HG02870 (cell line): Measurements from ENCODE around the gene PRRT1.
"Not testable (repeated sequence)": the region's sequence is repeated elsewhere in the genome, so short reads cannot be mapped to it uniquely, and the experiment has no call there.

Experiments used
- ATAC-seq: cut with Tn5 transposase; IDR thresholded peaks from one replicate; pipeline ENCODE4 v1.9.1; 2021; ENCODE audit warnings: mild to moderate bottlenecking, moderate library complexity; ENCODE audit not compliant: unreplicated experiment

PRRT1 gene

GRCh38 chr6:32152769-32153563 is 1.2 kb upstream of the PRRT1 start:
- no peak for ATAC-seq

- no peak for ATAC-seq
Observed at GRCh38 chr6:32151181-32151862, 417 bp downstream of the PRRT1 start.

DNA sequence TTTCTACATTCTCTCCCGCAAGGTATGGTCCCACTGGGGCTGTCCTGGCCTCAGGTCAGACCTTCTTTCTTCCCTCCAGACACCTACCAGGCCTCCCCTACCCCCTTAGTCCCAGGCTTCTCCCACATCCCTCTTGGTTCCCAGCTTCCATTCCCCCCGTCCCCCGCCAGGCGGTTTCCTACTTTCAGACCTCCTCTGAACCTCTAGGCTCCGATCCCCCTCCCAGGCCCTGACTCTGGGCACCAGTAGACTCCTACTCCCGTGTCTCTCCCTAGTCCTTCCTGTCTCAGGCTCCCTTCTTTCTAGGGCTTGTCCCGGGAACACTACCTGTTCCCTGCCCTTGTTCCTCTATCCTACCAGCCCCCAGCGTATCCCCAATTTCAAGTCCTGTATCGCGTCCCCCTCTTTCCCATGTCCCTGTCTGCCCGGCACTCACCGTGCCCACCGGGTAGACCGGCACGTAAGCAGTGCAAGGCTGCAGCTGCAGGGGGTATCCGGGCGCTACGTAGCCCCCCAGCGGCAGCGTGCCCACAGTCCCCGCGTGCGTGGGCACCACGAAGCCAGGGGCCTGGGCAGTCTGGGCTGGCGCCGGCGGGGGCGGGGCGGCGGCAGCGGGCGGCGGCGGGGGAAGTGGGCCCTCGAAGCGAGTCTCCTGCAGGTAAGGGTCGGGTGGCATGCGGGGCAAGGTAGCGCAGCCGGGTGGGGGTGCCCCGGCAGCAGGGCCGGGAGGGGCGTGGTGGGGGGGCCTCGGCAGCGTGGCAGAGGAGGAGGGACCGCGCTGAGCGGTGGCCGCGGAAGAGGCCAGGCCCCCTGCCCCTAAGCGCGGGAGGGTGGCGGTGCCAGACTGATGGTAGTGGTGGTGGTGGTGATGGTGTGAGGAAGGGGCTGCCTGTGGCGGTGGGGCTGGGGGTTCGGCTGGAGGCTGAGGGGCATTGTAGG is 1.5 kb downstream of the PRRT1 start:
- ATAC-seq, result no peak

GRCh38 chr6:32149092-32149755 is 2.5 kb downstream of the PRRT1 start:
- no peak for ATAC-seq

DNA sequence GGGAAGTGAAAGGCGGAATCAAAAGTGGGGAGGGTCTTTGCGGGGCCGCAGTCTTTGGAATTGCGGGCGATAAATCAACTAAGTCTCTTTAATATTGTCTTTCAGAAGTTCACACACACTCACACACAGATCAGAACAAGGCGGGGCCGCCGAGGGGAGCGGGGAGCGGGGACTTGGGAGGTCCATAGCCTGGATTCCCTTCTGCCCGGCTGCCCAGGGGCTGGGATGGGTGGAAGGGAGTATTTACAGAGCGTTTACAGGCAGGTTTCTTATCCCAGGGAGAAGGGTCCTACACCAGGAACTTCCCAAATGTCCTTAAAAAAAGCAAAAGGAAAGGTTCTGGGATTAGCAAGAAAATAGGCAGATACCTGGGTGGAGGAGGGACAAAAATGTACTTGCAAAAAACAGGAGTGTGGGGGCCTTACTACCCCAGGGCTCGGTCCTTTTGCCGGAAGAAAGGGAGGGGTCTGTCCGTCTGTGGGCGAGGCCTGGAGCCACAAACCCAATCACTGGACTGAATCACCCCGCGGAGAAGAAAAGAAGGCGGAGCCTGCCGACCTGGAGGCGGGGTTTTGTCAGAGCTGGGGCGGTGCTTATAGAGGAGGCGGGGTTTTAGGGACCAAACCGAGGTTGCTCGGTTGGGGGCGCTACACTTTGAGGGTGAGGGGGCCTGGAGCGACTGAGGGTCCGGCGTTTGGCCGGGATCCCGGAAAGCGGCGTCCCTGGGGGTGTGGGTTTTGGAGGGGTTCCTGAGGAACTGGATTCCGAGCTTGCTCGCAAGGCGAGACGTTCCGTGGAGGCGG is 3.2 kb downstream of the PRRT1 start:
- ATAC-seq, result no peak

GRCh38 chr6:32147401-32148132 is 4.2 kb downstream of the PRRT1 start:
- ATAC-seq, result no peak

DNA sequence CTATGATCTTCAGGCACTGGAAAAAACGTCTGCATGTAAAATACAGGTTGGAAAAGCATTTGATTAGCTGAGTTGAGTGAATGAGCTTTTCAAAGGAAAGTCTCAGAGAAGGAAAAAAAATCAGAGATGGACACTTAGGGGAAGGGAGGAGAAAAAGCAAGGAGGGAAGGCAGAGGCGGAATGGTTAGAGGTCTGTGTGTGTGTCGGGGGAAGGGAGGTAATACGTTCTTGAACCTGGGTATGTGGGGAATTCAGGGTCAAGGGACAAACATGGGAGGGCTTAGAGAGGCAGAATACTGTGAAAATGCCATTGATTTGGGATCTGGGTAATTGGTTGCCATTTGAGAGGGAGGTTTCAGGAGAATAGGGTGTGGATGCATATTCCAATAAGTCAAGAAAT is 5.1 kb downstream of the PRRT1 start:
- no peak for ATAC-seq

- no peak for ATAC-seq
Observed at GRCh38 chr6:32146287-32146686, 5.5 kb downstream of the PRRT1 start.

GRCh38 chr6:32144238-32144637 is 7.5 kb downstream of the PRRT1 start:
- ATAC-seq, result not testable (repeated sequence)

- ATAC-seq, result no peak
Observed at GRCh38 chr6:32140420-32141046, 11.2 kb downstream of the PRRT1 start.

GRCh38 chr6:32139590-32139989 is 12.1 kb downstream of the PRRT1 start:
- ATAC-seq, result no peak

- no peak for ATAC-seq
Observed at GRCh38 chr6:32137454-32137853, 14.3 kb downstream of the PRRT1 start.

DNA sequence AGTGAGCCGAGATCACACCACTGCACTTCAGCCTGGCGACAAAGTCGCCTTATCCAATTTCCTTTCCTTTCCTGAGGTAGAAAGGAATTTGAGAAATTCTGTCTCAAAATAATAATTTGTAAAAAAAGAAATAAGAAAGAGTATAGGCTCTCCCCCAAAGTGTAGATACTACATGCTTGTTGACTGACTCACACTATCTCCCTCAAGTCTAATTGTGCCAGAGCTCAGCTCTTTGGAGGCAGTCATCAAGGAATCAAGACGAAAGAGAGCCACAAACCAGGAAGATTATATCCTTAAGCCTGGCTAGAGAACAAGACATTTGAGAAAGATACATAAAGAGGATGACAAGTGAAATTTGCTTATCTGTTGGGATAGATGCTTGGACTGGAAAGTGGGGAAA is 18.0 kb downstream of the PRRT1 start:
- ATAC-seq, result no peak

DNA sequence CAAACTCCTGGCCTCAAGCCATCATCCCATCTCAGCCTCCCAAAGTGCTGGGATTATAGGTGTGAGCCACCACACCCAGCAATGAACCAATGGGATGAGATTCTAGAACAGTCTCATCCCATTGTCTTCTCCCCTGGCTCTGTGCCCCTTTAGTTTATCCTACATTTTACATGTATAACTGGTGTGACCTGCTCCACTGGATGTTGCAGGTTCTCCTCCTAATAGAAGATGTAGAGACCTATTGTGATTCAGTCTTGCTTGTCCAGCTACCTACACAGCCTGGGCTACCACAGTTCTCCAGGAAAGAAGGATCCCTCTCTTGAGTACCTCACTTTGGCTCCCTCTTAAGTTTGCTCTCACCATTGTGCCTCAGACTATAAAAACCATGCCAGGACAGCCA is 19.6 kb downstream of the PRRT1 start:
- ATAC-seq, result no peak

GRCh38 chr6:32131439-32131948 is 20.2 kb downstream of the PRRT1 start:
- no peak for ATAC-seq

DNA sequence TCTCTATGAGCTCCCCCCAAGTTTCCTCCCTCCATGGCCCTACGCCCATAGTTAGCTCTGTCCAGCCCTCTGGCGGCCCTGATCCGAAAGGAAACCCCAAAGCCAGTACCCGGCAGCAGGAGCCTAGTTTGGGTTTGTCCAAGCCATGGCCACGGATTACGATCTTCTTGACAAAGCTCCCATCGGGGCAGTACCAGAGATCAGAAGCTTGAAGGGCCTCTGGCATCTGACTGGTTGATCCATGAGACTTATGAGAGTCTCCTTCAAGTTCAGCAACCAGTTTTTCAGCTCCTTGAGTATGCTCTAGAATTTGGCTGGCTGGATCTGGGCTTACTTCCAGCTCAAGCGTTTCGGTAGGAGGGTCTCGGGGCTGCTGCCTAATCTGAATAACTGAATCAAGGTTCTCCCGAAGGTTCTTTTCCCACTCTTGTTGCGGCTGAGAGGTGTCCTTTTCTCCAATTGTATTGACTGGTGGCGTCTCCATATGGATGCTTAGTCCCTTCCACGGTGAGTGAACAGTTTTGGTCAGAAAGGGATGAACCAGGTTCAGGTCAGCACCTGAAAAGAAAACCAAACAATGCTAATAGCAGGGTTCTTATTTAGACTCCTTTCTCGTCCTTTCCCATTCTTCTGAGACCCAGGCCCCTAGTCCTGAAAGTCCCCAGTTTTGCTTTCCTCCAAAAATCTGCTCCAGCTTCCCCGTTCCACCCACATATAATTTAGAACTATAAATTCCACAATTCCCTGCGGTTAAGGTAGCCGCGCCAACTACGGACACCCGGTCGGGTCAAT is 22.2 kb downstream of the PRRT1 start:
- no peak for ATAC-seq

GRCh38 chr6:32128751-32129296 is 22.9 kb downstream of the PRRT1 start:
- no peak for ATAC-seq
